Measurements from ENCODE around the gene ATRNL1. TPM values are rescaled to one million over a fixed set of nuclear protein-coding genes. Genes with fewer than 3 reads are reported as not detected.

The ATRNL1 gene
- total RNA-seq, 1 experiment from 2014 or later = 1.3 TPM

DNA sequence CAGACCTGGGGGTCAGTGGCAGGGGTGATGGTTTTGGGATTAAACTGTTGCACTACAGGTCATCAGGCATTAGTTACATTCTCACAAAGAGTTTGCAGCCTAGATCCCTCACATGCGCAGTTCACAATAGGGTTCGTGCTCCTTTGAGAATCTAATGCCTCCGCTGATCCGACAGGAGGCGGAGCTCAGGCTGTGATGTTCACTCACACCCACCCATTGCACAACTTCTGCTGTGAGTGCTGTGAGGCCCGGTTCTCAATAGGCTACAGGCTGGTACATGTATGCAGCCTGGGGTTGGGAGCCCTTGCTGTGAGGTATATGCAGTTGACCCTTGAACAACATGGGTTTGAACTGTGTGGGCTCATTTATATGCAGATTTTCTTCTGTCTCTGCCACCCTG is 763.4 kb downstream of the ATRNL1 start:
- DNase-seq (ENCODE audit: low read depth, low spot score) (no peak), ATAC-seq (no peak)
- Histone ChIP-seq H3K9me3 (ENCODE audit: control insufficient read depth in 1 of 2, insufficient read depth in 1 of 2, low read depth in 1 of 2, low read length in 2 of 2) (no peaks in the 10 kb centered on the region), H3K79me2 (ENCODE audit: insufficient read depth, low read length) (no peaks in the 10 kb centered on the region), H3K4me1 (ENCODE audit: control insufficient read depth in 1 of 2, insufficient read depth in 2 of 2, low read length in 2 of 2) (peaks cover 0 to 5% of the 10 kb centered on the region in 2 experiments; a peak in 1 of 4 replicates), H2AFZ (ENCODE audit: low read depth, low read length, poor library complexity, severe bottlenecking) (no peak overlapping the region), H3K9ac (ENCODE audit: low read length) (no peak overlapping the region), H3K27me3 (ENCODE audit: insufficient read depth, low read length) (peaks cover 18% of the 10 kb centered on the region; the same call in 1 of the 2 replicates), H3K9me2 (ENCODE audit: insufficient read depth) (no peaks in the 10 kb centered on the region), H4K20me1 (ENCODE audit: insufficient read depth) (no peaks in the 10 kb centered on the region), H3K4me3 (replicated peaks in 1 of 2; ENCODE audit: low read depth in 1 of 2, low read length in 2 of 2) (no peak overlapping the region), H3K27ac (ENCODE audit: low read depth, low read length) (no peak overlapping the region), H3K36me3 (ENCODE audit: control insufficient read depth in 1 of 2, insufficient read depth in 2 of 2, low read length in 2 of 2) (no peaks in the 10 kb centered on the region), H3K4me2 (ENCODE audit: low read length) (no peak overlapping the region)
- ChIA-PET CTCF (no interaction called here), RAD21 (ENCODE audit: low non-redundant PET in 1 of 2, low total read pairs in 2 of 2, uncharacterized antibody in 2 of 2, unreplicated experiment in 2 of 2) (no interaction called here), POLR2A (no interaction called here)
- no TSS peak for BruUV-seq (replicated peaks)
- intact Hi-C loops (cut with micrococcal nuclease) = no loop called here
- TF ChIP-seq SRF (IDR thresholded peaks at IDR 0.05; ENCODE audit: low read depth) (no peak), CTCF (IDR thresholded peaks at IDR 0.05 in 2 of 3, conservative IDR thresholded peaks at IDR 0.05 in 1 of 3; ENCODE audit: borderline replicate concordance in 1 of 3, insufficient read depth in 1 of 3, low read depth in 2 of 3, low read length in 2 of 3) (no peak), POLR2AphosphoS5 (IDR thresholded peaks at IDR 0.05; ENCODE audit: low read depth, low read length) (no peak), POLR2A (IDR thresholded peaks at IDR 0.05; ENCODE audit: borderline replicate concordance, extremely low read depth, insufficient read depth, insufficient read length) (no peak), ZBTB33 (IDR thresholded peaks at IDR 0.05; ENCODE audit: extremely low read depth, insufficient replicate concordance, low read length) (no peak), SP1 (IDR thresholded peaks at IDR 0.05; ENCODE audit: low read depth) (no peak), ZFX (IDR thresholded peaks at IDR 0.05) (no peak), FOSL1 (IDR thresholded peaks at IDR 0.05; ENCODE audit: low read depth) (no peak), EGR1 (IDR thresholded peaks at IDR 0.05; ENCODE audit: low read depth) (no peak), RAD21 (IDR thresholded peaks at IDR 0.05; ENCODE audit: low read depth) (no peak), ELF1 (IDR thresholded peaks at IDR 0.05; ENCODE audit: borderline replicate concordance, low read depth) (no peak)
